ENCODE data around the gene LZTR1.

Gene LZTR1

DNA sequence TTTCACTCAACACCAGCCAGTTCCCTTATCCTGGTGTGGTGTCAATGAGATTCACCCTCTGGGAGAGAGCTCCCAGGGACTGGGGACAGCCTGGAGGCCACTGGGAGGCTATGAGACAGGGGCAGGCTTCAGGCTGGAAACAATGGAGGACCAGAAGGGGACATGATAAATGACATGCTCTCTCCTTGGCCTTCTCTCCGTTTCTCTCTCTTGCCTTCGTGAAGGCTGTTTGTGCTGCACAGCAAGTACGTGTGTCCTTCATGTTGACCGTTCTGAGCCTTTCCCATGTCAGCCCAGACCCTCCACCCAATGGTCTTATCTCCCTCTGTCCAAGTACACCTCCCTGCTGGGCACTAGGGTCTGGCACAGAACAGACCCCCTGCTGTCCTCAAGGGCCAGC lies 1.6 kb upstream of the LZTR1 start:
- no peak for TF ChIP-seq FOXM1 (IDR thresholded peaks at IDR 0.05; ENCODE audit: borderline replicate concordance, low read depth)

DNA sequence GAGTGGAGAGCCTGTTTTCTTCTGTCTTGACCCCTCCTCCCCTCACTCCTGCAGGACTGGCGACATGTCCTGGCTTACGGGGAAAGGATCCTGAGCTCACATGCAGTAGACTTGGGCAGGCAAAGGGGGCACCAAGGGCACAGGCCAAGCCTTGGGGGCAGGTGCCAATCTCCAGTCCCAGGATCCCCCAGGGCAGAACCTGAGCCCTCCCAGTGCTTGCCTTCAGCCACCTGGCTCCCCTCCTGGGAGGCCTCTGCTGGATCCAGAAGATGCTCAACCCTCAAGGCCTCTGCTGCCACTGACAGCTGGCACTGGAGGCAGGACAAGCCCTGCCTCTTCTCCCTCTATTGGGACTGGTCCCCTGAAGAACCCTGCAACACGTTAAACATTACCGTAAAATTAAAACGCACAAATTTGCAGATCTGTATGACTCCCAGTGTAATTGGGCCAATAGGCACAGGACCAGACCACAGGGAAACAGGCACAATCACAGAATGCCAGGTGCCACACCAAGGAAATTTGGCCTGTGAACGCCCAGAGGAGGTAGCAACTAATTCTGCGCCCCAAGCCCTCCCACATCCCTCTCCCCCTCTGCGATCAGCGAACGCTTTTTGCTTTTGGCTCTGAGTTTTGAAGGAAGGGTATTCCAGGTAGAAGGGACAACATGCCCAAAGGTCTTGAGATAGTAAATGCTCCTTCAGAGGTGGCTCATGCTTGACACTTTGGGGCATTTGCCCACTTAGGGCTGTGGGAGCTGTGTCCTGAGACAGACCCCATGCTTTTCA lies 967 bp upstream of the LZTR1 start:
- TF ChIP-seq TEAD4 (IDR thresholded peaks at IDR 0.05) (no peak), ZBTB7A (IDR thresholded peaks at IDR 0.05; ENCODE audit: low read depth) (no peak)

DNA sequence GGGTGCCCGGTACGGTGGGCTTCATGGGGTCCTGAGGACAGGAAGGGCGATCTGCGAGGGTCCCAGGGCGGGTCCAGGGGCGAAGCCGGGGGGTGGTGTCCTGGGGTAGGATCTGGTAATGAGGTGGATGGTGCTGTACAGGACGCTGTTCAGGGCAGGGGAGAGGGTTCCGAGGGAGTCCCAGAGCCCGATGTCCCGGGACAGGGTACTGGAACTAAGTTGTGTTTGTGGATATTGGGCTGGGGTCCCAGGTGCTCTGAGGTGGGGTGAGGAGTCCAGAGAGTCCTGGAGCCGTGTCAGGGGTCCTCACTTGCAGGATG lies 426 bp downstream of the LZTR1 start:
- TF ChIP-seq, protein P1, sequence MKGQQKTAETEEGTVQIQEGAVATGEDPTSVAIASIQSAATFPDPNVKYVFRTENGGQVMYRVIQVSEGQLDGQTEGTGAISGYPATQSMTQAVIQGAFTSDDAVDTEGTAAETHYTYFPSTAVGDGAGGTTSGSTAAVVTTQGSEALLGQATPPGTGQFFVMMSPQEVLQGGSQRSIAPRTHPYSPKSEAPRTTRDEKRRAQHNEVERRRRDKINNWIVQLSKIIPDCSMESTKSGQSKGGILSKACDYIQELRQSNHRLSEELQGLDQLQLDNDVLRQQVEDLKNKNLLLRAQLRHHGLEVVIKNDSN (IDR thresholded peaks at IDR 0.05) = no peak

DNA sequence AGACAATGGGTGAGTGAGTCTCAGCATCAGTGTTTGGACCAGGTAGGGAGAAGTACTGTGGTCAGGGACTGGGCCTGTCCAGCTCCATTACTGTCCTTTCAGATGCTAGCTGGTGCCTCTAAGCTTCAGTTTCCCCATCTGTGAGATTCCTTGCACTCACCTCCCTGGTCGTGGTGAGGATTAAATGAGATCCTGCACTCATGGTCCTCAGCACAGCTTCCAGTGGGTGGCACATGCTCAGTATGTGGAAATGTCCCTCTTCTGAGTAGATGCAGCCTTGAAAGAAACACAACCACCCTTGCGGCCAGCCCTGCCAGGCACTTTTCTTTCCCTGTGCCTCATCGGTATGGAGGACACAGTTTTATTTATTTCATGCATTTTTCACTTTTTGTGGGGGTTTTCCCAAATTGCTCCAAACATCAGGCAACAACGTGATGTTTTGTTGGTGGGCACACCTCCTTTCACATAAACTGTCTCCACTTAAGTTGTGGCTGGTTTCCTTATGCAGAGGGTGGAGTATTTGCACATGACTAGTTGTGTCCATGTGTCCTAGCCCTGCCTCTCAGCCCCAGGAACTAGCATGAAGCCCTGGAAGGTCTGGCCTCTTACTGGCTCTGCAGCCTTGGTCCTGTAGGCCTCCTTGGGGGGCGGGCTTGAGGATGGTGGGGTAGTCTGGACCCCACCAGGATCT lies 1.1 kb downstream of the LZTR1 start:
- TF ChIP-seq, protein P1 (IDR thresholded peaks at IDR 0.05) = no peak
- TF ChIP-seq FOXM1 (IDR thresholded peaks at IDR 0.05; ENCODE audit: borderline replicate concordance, low read depth) (no peak), TAF1 (IDR thresholded peaks at IDR 0.05; ENCODE audit: low read depth) (no peak), ZBTB7A (IDR thresholded peaks at IDR 0.05; ENCODE audit: low read depth) (no peak), CEBPB (IDR thresholded peaks at IDR 0.05) (no peak), NFIC (IDR thresholded peaks at IDR 0.05) (no peak), YY1 (IDR thresholded peaks at IDR 0.05; ENCODE audit: low read depth) (no peak), TEAD4 (IDR thresholded peaks at IDR 0.05) (no peak), EGR1 (IDR thresholded peaks at IDR 0.05) (no peak), RAD21 (IDR thresholded peaks at IDR 0.05; ENCODE audit: low read depth) (no peak), CREB1 (IDR thresholded peaks at IDR 0.05; ENCODE audit: low read depth) (no peak), EP300 (IDR thresholded peaks at IDR 0.05; ENCODE audit: borderline replicate concordance) (no peak), TCF12 (IDR thresholded peaks at IDR 0.05; ENCODE audit: low read depth) (no peak)
- TF ChIP-seq, protein P2, sequence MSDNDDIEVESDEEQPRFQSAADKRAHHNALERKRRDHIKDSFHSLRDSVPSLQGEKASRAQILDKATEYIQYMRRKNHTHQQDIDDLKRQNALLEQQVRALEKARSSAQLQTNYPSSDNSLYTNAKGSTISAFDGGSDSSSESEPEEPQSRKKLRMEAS (IDR thresholded peaks at IDR 0.05) = no peak
- TF ChIP-seq, protein P3, sequence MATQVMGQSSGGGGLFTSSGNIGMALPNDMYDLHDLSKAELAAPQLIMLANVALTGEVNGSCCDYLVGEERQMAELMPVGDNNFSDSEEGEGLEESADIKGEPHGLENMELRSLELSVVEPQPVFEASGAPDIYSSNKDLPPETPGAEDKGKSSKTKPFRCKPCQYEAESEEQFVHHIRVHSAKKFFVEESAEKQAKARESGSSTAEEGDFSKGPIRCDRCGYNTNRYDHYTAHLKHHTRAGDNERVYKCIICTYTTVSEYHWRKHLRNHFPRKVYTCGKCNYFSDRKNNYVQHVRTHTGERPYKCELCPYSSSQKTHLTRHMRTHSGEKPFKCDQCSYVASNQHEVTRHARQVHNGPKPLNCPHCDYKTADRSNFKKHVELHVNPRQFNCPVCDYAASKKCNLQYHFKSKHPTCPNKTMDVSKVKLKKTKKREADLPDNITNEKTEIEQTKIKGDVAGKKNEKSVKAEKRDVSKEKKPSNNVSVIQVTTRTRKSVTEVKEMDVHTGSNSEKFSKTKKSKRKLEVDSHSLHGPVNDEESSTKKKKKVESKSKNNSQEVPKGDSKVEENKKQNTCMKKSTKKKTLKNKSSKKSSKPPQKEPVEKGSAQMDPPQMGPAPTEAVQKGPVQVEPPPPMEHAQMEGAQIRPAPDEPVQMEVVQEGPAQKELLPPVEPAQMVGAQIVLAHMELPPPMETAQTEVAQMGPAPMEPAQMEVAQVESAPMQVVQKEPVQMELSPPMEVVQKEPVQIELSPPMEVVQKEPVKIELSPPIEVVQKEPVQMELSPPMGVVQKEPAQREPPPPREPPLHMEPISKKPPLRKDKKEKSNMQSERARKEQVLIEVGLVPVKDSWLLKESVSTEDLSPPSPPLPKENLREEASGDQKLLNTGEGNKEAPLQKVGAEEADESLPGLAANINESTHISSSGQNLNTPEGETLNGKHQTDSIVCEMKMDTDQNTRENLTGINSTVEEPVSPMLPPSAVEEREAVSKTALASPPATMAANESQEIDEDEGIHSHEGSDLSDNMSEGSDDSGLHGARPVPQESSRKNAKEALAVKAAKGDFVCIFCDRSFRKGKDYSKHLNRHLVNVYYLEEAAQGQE (IDR thresholded peaks at IDR 0.05; ENCODE audit: low read depth) = no peak

DNA sequence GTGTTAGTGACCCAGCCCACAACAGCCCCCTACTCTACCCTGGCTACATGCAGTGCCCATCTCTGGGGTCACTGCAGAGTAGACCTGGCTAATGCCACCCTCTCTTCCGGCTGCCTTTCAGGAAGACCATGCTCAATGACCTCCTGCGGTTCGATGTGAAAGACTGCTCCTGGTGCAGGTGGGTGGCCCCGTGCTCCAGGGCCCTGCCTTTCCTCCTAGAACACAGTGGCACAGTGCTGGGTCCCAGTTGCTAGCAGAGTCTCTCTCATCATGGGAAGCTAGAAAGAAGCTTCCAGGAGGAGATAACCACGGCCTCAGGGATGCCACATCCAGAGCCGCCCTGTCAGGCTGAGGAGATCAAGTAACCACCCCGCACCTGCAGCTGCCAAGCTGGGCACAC lies 3.6 kb downstream of the LZTR1 start:
- TF ChIP-seq RAD21 (IDR thresholded peaks at IDR 0.05; ENCODE audit: low read depth) = no peak
- no peak for TF ChIP-seq CEBPB (IDR thresholded peaks at IDR 0.05)
- no peak for TF ChIP-seq EGR1 (IDR thresholded peaks at IDR 0.05)
- TF ChIP-seq, protein P1 (IDR thresholded peaks at IDR 0.05) = no peak
- TF ChIP-seq ZBTB7A (IDR thresholded peaks at IDR 0.05; ENCODE audit: low read depth) = no peak
- TF ChIP-seq TAF1 (IDR thresholded peaks at IDR 0.05; ENCODE audit: low read depth) = no peak
- no peak for TF ChIP-seq NFIC (IDR thresholded peaks at IDR 0.05)
- TF ChIP-seq FOXM1 (IDR thresholded peaks at IDR 0.05; ENCODE audit: borderline replicate concordance, low read depth) = no peak
- no peak for TF ChIP-seq TEAD4 (IDR thresholded peaks at IDR 0.05)
- TF ChIP-seq, protein P3 (IDR thresholded peaks at IDR 0.05; ENCODE audit: low read depth) = no peak
- no peak for TF ChIP-seq EP300 (IDR thresholded peaks at IDR 0.05; ENCODE audit: borderline replicate concordance)
- TF ChIP-seq YY1 (IDR thresholded peaks at IDR 0.05; ENCODE audit: low read depth) = no peak
- TF ChIP-seq, protein P2 (IDR thresholded peaks at IDR 0.05) = no peak
- TF ChIP-seq TCF12 (IDR thresholded peaks at IDR 0.05; ENCODE audit: low read depth) = no peak

DNA sequence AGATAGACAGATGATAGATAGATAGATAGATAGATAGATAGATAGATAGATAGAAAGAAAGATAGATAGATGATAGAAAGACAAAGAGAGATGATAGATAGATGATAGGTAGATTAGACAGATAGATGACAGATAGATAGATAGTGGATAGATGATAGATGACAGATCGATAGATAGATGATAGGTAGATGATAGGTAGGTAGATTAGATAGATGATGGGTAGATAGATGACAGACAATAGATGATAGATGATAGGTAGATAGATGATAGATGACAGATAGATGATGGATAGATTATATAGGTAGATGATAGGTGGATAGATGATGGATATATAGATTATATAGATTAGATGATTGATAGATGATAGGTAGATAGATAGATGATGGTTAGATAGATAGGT lies 4.3 kb downstream of the LZTR1 start:
- TF ChIP-seq TEAD4 (IDR thresholded peaks at IDR 0.05) (no peak), FOXM1 (IDR thresholded peaks at IDR 0.05; ENCODE audit: borderline replicate concordance, low read depth) (no peak), TAF1 (IDR thresholded peaks at IDR 0.05; ENCODE audit: low read depth) (no peak), EP300 (IDR thresholded peaks at IDR 0.05; ENCODE audit: borderline replicate concordance) (no peak)
